Measurements from ENCODE around the gene GSTO2.
A peak's percentile ranks its signal among the peaks of the same experiment; 100 is the strongest.
"Not testable (repeated sequence)": the region's sequence is repeated elsewhere in the genome, so short reads cannot be mapped to it uniquely, and the experiment has no call there.

The GSTO2 gene

DNA sequence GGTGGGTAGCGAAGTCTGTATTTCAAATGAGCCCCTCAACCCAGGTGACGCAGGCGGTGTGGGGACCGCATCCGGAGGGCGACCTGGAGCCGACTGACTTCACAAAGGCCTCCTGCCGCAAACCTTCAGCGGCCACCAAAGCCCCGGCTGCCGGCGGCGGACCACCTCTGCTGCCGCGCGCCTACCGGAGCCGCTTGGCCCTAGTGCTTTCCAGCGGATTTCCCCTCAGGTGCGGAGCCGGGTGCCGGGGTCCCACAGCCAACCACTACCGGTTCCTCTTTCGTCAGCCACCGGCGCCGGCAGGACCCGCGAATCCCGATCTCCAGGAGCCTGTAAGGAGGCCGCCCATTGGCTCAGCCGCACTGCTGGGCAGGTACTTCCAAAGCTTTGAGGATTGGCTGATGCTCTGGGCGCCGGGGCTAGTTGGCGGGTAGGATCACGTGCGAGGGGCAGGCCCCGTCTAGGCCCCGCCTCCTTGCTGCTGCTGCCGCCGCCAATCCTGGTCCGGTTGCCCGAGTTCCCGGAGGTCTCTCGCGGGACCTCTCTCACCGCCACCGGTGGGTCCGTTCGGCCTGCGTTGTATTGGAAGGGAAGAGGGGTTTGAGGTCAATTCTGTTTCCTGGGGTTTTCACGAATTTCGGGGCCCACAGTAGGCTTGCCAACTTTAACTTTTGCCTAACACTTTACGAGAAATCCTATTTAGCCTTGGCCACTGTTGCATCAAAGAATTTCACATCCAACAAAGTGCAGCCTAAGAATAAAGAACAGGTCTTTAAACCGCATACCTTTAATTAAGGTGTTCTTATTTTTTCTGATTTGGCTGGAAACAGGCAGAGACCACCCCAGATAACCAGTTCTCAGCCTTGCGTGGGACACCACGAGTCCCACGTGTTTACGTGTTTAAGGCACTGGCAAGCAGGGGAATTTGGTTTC, at the start of gene GSTO2:
TSS of gene GSTO2 (plus strand) at position 472 of the 933 bp plus-strand sequence. CDS start 5,732 bp downstream, outside the sequence.
- DNase-seq, result peak; percentile 92

DNA sequence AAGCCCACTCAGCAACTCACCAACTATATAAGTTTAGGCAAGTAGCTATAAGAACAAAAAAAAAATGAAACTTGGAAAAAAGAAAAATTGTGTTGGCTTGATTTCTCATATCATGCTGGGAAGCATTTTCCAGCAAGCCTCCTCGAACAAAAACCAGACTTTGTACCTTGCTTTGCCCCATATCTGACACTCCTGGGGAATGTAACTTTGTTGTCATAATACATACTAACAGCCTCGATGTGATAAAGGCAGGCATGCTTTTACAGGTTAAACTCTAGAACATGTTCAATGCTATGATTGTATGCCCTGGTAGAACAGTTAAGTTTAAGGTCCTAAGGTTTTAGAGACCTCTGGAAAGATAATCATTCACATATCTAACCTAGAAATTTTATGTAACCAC, 48.5 kb upstream of the GSTO2 start:
- no peak for DNase-seq

DNA sequence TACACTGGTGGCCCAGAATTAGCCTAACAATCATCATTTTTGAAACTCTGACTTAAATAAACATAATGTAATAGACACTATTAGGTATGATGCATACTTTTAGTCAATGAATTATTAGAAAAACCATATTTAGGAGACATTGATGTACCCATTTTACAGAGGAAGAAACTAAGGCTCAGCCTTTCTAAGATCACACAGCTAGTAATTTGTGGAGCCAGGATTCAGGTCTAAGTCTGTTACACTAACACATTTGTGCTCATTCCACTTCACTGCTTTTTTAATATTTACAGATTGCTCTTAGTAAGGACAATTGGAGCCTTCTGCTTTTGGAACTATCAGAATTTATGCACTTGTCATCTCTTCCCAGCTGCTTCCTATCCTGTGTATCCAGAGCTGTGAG, 45.7 kb upstream of the GSTO2 start:
- no peak for DNase-seq

DNA sequence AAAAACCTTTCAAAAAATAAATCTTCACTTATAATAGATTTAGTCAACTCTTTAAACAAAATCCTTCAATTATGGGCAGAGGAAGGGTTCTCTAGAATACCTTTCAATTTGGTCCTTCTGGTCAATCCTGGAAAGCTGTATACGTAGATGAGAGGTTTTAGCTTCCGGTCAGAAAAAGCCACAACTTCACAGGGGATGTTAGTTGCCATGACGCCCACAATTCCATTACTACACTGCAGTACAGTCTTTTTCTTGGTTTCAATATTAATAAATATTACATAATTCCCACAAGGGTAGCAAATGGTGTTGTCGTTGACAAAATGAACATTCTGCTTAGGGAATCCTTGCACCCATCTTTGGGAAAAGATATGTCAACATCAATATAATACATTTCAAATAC, 38.5 kb upstream of the GSTO2 start:
- no peak for DNase-seq

DNA sequence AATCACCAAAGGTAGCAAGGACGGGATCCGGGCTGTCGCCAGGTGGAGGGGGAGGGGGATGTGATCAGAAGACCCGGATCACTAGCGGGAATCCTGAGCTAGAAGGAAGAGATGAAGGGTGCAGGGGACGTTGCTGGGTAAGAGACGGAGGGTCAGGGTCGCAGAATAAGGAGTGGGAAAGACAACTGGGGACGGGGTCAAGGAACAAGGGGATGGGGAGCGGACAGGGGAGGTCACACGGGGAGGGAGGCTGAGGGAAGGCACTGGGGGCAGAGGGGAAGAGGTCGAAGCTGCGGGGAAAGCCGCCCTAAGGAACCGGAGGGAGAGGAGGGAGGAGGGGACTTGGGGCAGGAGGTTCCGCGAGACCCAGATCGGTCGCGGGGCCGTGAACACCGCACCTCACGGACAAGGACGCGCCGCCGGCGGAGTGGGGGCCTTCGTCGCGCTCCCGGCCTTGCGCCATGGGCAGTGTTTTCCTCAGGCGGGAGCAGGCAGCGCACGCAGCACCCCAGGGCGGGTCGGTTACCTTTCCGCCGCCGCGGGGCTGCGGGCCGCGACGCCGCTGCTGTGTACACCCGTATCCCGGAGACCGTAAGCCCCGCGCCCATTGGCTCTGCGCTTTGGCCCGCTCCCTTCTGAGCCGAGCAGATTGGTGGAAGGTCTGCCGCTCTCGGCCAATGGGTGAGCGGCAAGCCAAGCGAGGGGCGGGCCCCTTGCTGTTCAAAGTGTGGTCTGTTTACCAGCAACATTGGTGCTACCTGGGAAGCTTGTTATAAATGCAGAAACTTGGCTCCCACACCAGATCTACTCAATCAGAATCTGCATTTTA, 37.0 kb upstream of the GSTO2 start, which contains the start of gene CFAP43:
TSS of gene CFAP43 (minus strand) at position 581 of the 829 bp plus-strand sequence. CDS start at position 463, 118 bp downstream.
- peak; percentile 86 for DNase-seq

DNA sequence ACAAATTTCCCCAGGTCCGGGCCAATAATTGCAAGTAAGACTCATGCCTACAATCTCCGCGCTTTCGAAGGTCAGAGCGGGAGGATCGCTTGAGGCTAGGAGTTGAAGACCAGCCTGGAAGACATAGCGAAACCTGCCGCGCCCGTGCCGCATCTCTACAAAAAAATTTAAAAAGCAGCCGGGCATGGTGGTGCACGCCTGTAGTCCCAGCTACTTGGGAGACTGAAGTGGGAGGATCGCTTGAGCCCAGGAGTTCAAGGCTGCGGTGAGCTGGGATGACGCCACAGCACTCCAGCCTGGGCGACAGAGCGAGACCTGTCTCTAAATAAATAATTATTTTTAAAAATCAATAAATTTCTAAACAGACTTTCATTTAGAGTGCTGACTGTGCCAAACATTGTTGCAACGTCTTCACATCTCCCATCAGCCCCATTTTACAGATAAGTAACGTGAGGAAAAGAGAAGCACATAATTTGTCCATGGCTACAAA, 36.3 kb upstream of the GSTO2 start:
- DNase-seq, result no peak

DNA sequence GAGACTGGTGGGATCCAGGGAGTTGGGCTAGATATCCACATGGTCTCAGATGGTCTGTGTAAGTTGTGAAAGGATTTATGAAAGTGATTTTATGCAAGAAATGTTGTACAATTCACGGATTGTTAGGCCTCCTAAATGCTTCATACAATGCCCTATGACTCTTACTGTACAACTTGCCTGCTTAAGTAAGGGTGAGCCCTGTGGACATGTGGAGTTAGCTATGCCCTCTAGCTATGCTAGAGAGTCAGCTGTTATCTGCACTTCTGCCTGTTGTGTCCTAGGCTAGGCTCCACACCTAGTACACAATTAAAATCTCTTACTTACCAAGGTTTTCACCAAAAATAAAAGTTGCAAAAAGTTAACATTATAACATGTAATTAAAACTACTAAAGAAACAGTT, 35.2 kb upstream of the GSTO2 start:
- no peak for DNase-seq

DNA sequence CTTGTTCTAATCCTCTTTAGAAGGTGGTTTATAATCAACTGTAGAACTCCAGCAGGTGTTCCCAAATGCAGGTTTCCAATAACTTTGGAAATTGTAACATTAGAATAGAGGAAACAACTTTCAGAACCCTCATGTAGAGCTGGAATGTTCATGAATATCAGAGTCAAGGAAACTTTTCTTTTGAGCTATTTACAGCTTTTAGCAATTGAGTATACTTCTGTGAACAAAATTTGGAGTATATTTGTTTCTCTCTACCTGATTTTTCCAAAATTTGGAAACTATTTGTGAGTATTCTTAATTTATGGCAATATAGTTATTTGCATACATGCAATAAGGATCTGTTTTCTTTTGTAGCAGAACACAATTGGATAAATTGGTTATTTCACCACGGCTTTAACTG, 34.0 kb upstream of the GSTO2 start:
- no peak for DNase-seq

DNA sequence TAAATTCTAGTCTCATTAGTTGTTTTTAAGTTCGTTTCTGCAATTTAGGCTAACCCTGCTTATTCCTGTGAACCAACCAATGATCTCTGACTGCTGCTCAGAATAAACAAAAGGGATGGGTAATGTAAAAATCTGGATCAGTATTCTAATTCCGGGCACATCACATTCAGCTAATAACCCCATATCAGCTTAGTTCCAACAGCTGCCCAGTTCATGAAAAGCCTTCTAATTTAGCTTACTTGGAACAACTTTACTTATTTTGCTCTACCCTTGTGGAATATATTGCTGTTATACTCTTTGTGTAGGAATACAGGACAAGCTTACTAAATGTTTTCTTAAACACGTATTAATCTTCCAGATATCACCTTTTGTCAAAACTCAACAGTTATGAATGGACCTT, 33.2 kb upstream of the GSTO2 start:
- no peak for DNase-seq

DNA sequence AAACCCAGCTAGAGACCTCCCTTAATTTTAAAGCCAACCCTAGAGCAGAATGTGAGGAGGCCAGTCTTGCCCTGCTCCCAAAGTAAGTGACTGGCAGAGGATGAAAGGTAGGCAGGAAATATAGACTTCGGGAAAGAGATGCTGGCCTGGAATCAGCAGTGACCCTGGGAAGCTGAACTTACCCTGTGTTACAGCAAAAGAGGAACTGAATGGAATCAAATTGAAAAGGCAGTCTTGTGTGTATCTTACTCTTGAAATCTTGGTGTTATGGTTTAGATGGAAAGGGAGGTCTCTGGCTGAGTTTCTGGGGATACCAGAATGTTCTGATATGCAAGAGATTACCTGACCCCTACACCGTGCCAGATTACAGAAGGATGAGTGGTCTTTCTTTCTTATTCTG, 28.9 kb upstream of the GSTO2 start:
- DNase-seq, result no peak

DNA sequence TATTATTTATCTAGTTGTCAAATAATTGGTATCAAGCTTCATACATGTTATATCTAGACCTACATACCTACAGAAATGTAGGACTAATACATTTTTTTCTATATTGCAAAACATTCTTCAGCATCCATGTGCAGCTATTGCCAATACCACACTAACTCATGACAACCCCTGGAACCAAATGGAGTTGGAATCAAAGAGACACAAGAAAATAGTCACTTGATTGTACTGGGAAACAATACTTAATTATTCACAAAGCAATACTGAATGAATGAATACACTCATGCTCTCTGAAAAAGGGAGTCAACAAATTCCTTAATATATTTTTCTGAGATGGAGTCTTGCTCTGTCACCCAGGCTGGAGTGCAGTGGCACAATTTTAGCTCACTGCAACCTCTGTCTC, 26.4 kb upstream of the GSTO2 start:
- DNase-seq, result no peak

DNA sequence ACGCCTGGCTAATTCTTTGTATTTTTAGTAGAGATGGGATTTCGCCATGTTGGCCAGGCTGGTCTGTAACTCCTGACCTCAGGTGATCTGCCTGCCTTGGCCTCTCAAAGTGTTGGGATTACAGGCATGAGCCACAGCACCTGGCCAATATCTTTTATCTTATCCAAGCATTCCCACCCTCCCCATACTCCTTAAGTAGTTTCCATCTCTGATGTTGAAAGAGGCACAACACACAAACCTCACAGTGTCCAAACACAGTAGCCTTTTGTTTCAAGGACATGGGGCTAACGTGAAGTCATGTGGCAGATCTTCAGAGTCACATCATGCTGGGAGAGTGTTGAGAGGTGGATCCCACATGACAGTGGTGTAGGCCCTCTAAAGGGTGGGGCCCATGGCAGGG, 26.0 kb upstream of the GSTO2 start:
- DNase-seq, result not testable (repeated sequence)

DNA sequence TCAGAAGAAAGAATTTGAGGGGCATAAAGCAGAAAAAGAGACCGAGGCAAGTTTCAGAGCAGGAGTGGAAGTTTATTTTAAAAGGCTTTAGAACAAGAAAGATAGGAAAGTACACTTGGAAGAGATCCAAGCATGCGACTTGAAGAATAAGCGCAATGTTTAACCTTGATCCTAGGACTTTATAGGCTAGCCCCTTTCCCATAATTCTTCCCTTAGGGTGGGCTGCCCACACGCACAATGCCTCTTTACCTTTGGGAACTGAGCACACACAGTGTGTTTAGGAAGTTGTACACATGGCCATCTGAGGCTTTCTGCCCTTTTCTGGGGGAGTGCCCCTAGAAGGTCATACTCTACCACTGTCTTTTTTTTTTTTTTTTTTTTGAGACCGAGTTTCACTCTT, 25.5 kb upstream of the GSTO2 start:
- no peak for DNase-seq

DNA sequence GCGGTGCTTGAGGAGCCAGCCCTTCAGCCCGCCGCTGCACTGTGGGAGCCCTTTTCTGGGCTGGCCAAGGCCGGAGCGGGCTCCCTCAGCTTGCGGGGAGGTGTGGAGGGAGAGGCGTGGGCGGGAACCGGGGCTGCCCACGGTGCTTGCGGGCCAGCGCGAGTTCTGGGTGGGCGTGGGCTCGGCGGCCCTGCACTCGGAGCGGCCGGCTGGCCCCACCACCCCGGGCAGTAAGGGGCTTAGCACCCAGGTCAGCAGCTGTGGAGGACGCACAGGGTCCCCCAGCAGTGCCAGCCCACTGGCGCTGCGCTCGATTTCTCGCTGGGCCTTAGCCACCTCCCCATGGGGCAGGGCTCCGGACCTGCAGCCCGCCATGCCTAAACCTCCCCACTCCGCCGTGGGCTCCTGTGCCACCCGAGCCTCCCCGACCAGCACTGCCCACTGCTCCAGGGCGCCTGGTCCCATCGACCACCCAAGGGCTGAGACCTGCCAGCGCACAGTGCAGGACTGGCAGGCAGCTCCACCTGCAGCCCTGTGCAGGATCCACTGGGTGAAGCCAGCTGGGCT, 23.8 kb upstream of the GSTO2 start:
- no peak for DNase-seq

DNA sequence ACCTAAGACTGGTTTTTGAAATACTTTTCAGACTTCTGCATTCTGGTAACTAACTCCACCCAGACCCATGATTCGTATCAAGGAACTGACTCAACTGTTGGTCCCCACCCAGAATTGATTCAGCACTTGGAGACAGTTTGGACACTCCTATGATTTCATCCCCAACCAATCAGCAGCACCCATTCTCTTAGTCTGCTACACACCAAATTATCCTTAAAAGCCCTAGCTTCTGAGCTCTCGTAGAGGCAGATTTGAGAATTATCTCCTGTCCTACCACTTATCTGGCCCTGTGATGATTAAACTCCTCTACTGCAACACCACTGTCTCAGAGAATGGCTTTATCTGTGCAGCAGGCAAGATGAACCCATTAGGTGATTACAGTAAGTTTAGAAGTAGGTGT, 22.0 kb upstream of the GSTO2 start:
- no peak for DNase-seq

DNA sequence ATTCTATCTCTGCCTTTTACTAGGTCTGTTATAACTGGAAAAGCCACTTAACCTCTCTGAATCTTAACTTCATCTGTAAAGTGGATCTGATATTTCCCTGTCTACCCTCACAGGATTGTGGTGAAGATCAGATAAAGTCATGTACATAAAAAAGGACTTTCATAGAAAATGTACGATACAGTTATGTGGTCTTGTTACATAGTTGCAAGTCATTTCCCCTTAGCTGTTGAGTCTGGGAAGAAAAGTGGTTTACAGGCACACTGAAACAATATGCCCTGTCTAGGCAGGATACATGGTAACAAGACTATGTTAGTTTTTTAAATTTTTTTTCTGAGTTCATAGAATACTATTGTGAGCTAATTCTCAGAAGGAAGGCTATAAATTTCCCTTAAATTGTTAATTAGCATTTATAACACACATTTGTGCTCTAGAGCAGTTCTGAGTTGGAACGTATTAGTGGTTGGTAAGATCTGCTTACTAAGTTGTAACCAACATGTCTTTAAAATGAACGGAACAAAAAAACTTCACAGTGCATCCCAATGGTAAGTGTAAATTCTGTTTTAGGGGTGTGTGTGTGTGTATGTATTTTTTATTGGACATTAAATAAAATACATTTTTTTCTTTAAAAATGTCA, 21.4 kb upstream of the GSTO2 start:
- DNase-seq, result no peak

DNA sequence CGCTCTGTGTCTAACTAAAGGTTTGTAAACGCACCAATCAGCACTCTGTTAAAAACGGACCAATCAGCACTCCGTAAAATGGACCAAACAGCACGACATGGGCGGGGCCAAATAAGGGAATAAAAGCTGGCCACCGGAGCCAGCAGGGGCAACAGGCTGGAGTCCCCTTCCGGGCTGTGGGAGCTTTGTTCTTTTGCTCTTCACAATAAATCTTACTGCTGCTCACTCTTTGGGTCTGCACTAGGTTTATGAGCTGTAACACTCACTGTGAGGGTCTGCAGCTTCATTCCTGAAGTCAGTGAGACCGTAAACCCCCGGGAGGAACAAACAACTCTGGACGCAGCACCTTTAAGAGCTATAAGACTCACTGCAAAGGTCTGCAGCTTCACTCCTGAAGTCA, 20.1 kb upstream of the GSTO2 start:
- DNase-seq, result not testable (repeated sequence)

DNA sequence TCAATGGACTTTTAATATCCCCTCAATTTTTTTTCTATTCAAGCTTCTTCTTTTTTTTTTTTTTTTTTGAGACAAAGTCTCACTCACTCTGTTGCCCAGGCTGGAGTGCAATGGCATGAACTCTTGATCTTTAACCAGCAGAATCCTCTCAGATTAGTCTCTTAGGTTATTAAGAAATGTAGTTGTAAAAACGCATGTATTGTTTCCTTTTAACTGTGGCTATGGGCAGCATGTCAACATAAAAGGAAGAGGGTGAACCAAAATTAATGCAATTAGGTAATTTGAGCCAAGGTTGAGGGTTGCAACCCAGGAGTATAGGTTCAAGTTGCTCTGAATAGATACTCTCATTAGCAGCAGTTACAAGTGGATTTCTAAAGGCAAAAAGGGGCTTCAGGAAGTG, 18.6 kb upstream of the GSTO2 start:
- no peak for DNase-seq

DNA sequence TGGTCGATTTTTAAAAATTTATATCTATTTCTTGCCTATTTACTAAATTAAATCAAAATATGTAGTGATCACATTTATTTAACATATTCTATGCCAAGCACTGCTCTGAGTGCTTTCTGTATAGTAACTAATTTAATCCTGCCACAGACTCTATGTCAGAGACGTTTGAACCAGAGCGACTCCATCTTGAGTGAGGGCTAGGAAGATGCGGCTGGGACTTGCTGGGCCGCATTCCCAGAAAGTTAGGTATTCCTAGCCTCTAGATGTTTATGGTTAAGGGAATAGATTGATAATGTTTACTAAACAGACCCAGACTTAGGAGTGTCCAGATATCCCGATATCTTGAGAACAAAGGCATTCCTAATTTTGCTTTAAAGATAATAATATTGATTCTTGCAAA, 17.5 kb upstream of the GSTO2 start:
- DNase-seq, result no peak

DNA sequence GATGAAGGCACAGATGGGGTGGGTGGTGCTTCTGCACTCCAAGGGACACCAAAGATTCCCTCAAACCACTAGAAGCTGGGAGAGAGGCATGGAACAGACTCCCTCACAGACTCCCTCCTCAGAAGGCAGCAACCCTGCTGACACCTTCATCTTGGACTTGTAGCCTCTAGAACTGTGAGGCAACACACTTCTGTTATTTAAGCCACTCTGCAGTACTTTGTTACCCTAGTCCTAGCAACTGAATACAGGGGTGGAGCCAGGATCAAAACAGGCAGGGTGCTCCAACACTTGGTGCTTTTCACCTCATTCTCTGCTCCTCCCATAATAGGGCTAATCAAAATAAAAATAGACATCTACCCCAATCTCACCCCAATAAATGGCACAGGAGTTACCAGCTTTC, 16.6 kb upstream of the GSTO2 start:
- no peak for DNase-seq

DNA sequence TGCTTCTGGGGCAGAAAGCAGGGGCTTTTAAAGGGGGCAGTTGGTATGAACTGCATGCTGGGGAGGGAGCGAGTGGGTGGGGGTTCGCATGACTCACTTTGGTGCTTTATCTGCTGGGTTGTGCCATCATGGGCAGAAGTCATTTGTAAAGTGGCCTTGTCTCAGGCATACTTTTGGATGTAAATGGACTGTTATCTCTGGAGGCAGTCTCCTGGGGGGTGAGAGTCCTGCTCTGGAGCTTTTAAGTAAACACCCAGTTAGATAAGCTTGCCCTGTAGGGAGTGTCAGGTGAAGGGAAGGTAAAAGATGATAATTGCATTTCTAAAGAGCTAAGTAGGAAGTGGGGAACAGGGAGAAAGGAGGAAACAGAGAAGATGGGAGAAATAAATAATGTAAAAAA, 15.9 kb upstream of the GSTO2 start:
- DNase-seq, result no peak

DNA sequence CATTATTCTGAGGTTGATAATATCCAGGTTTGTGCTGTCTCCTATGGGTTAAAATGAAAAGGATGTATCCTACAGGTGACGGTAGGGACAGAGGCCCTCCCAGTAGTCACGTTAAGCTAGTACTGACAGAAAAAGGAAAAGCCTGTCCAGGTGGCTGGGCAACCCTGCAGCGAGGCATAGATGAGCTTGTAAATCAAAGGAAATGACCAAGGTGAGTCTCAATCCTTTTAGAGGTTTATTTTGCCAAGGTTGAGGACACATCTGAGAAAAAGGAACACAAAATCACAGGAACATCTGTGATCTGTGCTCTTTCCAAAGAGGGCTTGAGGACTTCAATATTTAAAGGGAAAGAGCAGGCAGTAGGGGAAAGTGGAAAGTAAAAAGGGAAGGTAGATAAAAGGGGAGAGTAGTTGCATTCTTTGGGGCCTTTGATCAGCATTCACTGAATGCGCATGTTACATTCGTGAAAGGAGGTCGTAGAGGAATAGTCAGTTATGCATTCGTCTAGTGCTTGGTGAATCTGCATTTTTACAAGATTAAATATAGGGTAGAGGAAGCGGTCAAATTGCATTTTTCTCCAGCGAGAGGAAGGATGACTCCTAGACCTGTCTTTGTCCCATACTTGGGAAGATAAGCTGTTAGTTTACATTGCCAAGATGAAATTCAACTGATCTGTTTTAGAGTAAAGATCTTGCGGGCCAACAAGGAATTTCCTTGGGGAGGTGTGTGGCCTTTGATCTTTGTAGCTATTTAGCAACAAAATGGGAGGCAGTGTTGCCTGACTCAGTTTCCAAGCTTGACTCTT, 15.2 kb upstream of the GSTO2 start:
- DNase-seq, result no peak

Measured in NCI-H1105 treated with DMSO at 0.1 percent for 48 hours (cell line).